Spleen (tissue), 7 donors: ENCODE data around the gene CTSH.

ENCODE experiments used
- CTCF ChIP-seq, 11 experiments: fragments of 200-600 bp in 7 of 11; fragments of 450-650 bp in 4 of 11; sonication (generic) in 4 of 11; IDR thresholded peaks in 8 of 11; conservative IDR thresholded peaks in 3 of 11; 1 replicate in 7 of 11; 2 replicates in 4 of 11; pipeline versions ENCODE4 v1.4.0 to v1.8.0; 2016 to 2021; ENCODE audit warnings: antibody characterized with exemption in 11 of 11, inconsistent platforms in 4 of 11, mild to moderate bottlenecking in 1 of 11
- POLR2A ChIP-seq, 3 donors: fragments of 450-650 bp; IDR thresholded peaks; one replicate each; pipeline ENCODE4 v1.5.1; 2017; ENCODE audit warnings: antibody characterized with exemption in 3 of 3, mild to moderate bottlenecking in 1 of 3
- POLR2AphosphoS5 ChIP-seq, 3 donors: sonication (generic); formaldehyde crosslinking; IDR thresholded peaks; one replicate each; pipeline ENCODE4 v1.5.1; 2017; ENCODE audit warnings: antibody characterized with exemption in 3 of 3
- donor health status: DM: no; HTN: no; CAD: no; lungs with moderate emphysema.
- donor health status: DM: no; HTN: no; CAD: no.
- donor health status: DM: no; HTN: no; CAD: no.

- TF ChIP-seq CTCF (IDR thresholded peaks at IDR 0.05 in 8 of 11, conservative IDR thresholded peaks at IDR 0.05 in 3 of 11) = no peak
- TF ChIP-seq POLR2A (IDR thresholded peaks at IDR 0.05) = no peak
- TF ChIP-seq POLR2AphosphoS5 (IDR thresholded peaks at IDR 0.05) = no peak
Observed at GRCh38 chr15:78949461-78949860, 4.6 kb upstream of the CTSH start.
